Erythroblast (primary cell): ENCODE data around the gene FLII.

ENCODE experiments used
- GATA1 ChIP-seq: IDR thresholded peaks from 2 replicates; pipeline ENCODE4 v1.6.1; 2011; ENCODE audit warnings: low read depth, mild to moderate bottlenecking, control low read depth, low read length, moderate library complexity
- POLR2A ChIP-seq: IDR thresholded peaks from 2 replicates; pipeline ENCODE4 v1.6.1; 2011; ENCODE audit warnings: mild to moderate bottlenecking, low read length

GRCh38 chr17:18224387-18225120 is 34.0 kb downstream of the FLII start:
- TF ChIP-seq POLR2A (no peak), GATA1 (no peak)
